HG02973 (cell line): ENCODE results near the gene PCNX1.
"Not testable (repeated sequence)": the region's sequence is repeated elsewhere in the genome, so short reads cannot be mapped to it uniquely, and the experiment has no call there.

ENCODE experiments used
- ATAC-seq: cut with Tn5 transposase; IDR thresholded peaks from one replicate; pipeline ENCODE4 v1.9.1; 2021; ENCODE audit warnings: moderate library complexity; ENCODE audit not compliant: unreplicated experiment

The PCNX1 gene

DNA sequence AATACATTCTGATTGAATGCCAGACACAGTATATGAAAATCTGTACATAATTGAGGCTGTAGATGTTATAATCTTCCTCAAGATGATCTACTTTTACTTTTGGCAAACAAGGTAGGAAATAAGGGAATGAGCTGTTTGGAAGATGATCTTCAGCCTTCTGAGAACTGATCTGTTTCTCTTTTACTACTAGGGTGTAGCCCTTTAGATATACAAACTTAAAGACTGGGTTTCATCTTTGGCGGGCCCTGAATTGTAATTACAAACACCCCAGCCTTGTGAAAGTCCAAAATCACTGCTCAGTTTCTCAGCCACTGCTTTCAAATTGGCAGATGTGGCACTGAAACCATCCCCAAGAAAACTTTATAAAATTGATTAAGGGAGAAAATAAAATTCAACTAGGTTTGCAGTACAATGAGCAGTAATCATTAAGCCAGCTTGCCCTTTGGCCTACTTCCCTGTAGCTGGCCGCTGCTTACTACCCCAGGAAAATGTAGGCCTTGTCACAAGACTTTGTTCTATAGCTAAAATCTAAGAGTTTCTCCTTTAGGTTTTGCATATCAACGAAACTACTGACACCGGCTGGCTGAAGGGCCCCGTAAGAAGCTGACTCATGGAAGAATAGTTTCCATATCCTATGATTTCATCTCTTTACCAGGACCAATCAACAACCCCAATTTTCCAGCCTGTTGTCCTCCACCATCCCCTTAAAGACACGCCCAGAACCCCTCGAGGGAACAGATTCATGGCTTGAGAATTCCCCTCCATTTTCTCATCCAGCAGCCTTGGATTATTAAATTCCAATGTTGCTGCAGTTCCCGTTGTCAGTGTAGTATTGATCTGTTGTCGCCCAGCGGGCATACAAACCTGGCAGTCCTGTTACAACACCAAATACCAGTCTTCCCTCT lies 210.8 kb downstream of the PCNX1 start:
- ATAC-seq = no peak

- ATAC-seq = no peak
Observed at GRCh38 chr14:71119075-71119474, 211.8 kb downstream of the PCNX1 start.

- no peak for ATAC-seq
Observed at GRCh38 chr14:71119832-71120231, 212.6 kb downstream of the PCNX1 start.

DNA sequence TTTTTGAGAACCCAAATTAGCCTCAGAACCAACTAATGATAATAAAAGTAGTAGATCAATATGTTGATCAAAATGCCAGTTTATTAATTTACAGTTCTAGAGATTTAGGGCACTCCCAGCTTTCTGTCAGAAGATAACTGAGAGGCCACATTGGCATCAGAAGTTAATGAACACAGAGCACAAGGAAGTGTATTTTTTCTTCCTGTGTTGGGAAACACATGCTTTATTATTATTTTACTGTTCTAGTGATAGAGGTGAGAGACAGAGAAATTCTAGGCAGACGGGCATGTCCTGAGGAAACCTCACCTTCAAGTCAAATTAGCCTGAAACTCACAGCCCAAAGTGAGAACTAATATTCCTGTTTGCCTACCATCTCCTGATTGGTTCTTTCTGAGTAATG lies 213.7 kb downstream of the PCNX1 start:
- ATAC-seq = no peak

GRCh38 chr14:71121711-71122110 lies 214.5 kb downstream of the PCNX1 start:
- ATAC-seq = no peak

DNA sequence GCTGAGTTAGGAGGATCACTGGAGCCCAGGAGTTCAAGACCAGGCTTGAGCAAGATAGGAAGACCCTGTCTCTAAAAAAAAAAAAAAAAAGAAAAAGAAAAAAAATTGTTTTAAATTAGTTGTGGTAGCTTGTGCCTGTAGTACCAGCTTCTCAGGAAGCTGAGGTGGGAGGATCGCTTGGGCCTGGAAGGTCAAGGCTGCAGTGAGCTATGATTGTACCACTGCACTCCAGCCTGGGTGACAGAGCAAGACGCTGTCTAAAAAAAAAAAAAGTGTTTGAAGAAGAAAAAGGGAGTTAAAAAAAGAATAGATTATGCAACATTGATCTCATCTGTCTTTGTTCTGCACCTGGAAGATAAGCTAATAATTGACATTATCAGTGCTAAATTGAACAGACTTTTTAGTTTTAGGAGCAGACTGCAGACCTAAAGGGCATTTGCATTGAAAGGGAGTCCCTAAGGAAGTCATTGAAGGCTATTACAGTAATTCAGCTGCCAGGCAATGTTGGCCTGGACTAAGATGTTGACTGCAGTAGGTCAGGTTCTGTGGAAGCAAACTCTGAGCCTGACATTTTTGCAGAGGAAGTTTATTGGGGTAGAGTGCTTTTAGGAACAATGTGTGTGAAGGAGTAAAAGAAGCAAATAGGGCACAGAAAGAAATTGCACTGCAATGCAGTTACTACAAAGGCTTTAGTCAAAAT lies 215.8 kb downstream of the PCNX1 start:
- no peak for ATAC-seq

DNA sequence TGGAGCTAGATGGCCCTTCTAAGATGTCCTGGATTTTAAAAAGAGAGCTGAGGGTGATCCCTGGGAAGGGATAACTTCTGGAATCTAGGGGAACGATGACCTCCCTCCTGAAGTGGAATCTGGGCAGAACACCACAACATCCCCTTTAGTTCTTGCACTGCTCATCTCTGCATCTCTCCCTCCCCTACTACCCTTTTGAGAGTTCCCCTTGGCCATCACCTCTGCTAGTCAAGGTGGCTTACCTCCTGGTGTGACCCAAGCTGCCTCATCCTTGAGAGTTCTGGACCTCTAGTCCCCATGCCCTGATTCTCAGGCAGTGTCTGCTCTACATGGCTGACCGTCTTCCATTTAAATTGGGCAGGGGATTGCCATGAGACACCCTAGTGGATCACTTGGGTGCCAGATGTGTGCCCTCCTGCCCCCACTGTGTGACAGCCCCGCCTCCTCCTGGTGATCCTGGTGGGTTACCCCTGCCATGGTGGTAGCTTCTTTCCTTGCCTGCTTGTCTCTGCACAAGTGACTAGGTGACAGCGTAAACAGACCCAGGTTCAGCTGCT lies 216.4 kb downstream of the PCNX1 start:
- no peak for ATAC-seq

- not testable (repeated sequence) for ATAC-seq
Observed at GRCh38 chr14:71129716-71130490, 222.6 kb downstream of the PCNX1 start.

DNA sequence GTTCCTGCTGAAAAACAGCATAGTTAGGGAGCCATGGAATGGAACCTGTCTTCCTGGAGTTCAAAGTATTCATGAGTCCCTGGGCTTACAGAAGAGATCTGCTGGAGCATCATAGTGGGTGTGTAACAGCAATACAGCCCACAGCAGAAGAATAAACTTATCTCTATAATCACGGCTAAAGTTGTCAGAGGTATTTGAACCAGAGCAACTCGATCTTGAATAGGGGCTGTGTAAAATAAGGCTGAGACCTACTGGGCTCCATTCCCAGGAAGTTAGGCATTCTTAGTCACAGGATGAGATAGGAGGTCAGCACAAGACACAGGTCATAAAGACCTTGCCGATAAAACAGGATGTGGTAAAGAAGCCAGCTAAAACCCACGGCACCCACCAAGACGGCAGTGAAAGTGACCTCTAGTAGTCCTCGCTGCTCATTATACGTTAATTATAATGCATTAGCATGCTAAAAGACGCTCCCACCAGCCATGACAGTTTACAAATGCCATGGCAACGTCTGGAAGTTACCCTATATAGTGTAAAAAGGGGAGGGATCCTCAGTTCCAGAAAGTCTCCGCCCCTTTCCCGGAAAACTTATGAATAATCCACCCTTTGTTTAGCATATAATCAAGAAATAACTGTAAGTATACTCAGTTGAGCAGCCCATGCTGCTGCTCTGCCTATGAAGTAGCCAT lies 223.4 kb downstream of the PCNX1 start:
- ATAC-seq = no peak

DNA sequence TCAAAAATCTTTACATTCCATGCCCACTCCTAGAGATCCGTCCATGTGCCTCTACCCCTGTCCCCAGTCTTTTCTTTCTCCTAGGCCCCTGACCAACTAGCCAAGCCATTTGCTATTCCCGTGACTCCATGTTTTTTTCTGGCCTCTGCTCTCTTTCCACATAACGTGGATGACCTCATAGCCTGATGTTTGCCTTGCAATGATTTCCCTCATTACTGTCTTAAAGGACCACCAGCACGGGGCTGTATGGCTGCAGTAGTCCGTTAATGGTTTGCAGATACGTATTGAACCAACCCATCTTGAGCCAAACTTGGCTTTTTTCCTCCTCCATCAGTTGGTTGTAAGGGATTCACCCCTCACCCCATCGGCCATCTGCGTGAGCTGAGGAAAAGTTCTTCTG lies 226.0 kb downstream of the PCNX1 start:
- no peak for ATAC-seq

DNA sequence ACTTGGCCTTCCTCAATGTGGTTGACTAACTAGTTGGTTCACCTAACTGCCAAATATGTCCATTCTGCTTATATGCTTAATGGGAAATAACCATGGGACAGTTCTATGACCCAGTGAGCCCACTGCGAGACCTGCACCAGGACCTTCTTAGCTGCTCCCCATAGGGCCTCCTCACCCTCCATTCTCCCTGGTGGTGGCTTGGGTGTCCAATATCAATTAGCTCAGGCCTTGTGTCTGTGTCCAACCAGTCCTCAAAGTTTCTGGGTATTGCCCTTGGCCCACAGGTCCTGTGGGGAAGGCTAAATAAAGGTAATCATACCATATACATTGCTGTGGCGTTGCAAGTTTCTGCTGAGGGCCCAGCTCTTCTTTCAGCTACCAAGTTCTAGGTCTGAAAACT lies 228.2 kb downstream of the PCNX1 start:
- ATAC-seq = no peak

DNA sequence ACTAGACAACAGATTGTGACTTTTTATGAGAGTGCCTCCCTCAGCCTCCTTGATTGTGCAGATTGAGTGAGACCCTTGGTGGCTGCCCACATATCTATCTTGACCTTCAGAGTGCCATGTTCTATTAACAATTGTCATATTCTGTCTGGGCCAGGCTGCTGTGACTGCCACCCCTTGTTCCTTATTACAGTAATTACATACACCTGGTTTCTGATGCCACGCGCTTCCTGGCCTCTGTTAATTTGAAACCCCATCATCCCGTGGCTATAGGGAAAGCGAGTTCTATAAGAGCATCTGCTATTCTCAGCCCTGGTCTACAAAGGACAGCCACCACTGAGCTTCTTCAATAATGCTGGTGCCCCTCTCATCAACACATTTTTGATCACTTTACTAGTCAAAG lies 228.7 kb downstream of the PCNX1 start:
- ATAC-seq = no peak

DNA sequence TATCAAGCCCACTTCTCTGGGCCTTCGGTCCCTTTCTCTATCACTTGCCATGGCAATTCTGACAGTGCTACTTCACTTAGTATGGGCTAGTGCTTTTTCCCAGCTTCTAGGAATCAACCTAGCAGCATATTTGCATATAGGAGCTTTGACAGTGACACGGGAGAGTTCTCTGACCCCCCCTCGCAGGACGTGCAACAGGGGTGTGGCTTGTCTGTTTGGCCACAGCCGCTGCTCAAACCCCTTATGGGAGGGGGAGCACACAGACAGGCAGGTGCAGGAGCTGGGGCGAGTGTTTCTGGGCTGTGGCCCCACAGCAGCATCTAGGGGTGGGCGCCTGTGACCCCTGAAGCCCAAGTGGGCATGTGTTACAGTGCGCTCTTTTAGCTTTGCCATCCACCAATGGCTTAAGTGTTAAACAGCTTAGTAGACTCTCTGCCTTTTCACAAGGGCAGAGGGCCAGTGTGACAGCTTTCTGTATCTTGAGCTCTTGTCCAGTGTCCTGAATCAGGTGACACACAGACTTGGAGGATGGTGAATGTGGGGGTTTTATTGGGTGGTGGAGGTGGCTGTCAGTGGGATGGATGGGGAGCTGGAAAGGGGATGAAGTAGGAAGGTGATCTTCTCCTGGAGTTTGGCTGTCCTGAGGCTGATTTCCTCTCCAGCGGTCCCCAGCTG lies 229.3 kb downstream of the PCNX1 start:
- no peak for ATAC-seq

- ATAC-seq = no peak
Observed at GRCh38 chr14:71137536-71138447, 230.5 kb downstream of the PCNX1 start.

GRCh38 chr14:71138448-71139293 lies 231.4 kb downstream of the PCNX1 start:
- ATAC-seq = no peak

- ATAC-seq = no peak
Observed at GRCh38 chr14:71139294-71139946, 232.2 kb downstream of the PCNX1 start.

- no peak for ATAC-seq
Observed at GRCh38 chr14:71140157-71140556, 232.9 kb downstream of the PCNX1 start.
